CD4-positive, alpha-beta T cell treated with Interleukin-1 beta for 1 hour (primary cell): ENCODE measurements around the gene GGT7.
"Not testable (repeated sequence)": the region's sequence is repeated elsewhere in the genome, so short reads cannot be mapped to it uniquely, and the experiment has no call there.

ENCODE experiments used
- DNase-seq, 2 donors: peaks; one replicate each; pipeline ENCODE4 v3.0.0-alpha.2; 2020 to 2022

GGT7 gene

DNA sequence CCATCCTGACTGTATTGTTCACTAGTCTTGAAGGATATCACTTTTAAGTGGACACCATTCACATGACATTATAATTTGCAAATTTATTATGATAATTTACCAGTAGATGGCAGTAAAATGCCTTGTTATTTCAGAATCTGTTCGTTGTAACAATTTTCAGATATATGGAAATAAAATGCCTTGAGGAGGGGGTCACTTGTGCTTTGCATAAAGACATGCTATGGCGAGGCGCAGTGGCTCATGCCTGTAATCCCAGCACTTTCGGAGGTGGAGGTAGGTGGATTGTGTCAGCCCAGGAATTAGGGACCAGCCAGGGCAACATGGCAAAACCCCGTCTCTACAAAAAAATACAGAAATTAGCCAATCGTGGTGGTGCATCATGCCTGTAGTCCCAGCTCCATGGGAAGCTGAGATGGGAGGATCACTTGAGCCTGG lies 38.2 kb downstream of the GGT7 start:
- DNase-seq = peak in 1 of 2 donors; percentile 52

DNA sequence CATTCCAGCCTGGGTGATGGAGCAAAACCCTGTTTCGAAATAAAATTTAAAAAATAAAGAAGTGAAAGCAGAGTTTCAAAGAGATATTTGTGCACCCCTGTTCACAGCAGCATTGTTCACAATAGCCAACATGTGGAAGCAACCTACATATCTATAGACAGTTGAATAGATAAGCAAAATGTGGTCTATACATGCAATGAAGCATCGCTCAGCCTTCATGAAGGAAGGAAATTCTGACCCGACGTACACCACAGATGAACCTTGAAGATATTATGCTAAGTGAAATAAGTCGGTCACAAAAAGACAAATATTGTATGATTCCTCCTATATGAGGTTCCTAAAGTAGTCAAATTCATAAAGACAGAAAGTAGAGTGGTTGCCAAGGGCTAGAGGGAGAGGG lies 40.7 kb downstream of the GGT7 start:
- no peak for DNase-seq

GRCh38 chr20:34829191-34829590 lies 43.5 kb downstream of the GGT7 start:
- no peak for DNase-seq

- peak; percentile 84 to 86 for DNase-seq
Observed at GRCh38 chr20:34825530-34826362, 46.9 kb downstream of the GGT7 start, which contains the start of gene NCOA6. Gene NCOA6, minus strand, starts transcription at chr20:34825651. Its CDS starts 43,296 bp downstream, at chr20:34782355.

- peak; percentile 72 for DNase-seq
Observed at GRCh38 chr20:34824806-34825529, 47.7 kb downstream of the GGT7 start.

DNA sequence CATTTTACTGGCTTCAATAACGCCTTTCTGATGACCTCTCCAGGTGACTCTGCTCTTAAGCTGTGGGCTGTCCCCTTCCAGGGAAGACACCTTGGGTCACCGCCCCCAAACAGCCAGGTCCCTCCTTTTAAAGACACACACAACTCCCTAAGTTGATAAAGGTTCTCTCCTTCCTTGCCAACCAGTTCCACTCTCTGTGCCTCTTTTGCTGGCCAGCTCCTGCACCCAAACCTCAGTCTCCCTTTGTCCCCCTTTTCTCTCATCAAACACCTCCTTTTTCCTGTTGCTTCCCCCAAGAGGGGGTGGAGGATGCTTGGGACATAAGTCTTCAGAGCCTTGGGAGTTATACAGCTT lies 48.2 kb downstream of the GGT7 start:
- DNase-seq = peak; percentile 74 to 82

DNA sequence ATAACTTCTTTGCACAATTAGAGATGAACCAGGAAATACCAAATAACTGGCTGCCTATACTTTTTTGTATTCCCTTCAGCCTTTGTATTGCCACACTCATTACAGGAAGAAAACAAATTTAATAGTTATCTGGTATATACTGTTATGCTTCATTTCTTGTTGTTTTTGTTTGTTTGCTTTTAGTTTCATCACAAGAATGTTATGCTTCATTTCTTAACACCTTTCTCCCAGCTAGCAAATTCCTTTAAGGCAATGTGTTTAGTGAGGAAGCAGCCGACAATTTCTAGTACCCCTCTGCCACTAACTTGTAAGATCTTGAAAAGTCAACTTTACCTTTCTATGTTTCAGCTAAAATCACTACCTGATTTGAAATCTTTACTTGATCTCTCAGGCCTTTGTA lies 48.6 kb downstream of the GGT7 start:
- DNase-seq = no peak

DNA sequence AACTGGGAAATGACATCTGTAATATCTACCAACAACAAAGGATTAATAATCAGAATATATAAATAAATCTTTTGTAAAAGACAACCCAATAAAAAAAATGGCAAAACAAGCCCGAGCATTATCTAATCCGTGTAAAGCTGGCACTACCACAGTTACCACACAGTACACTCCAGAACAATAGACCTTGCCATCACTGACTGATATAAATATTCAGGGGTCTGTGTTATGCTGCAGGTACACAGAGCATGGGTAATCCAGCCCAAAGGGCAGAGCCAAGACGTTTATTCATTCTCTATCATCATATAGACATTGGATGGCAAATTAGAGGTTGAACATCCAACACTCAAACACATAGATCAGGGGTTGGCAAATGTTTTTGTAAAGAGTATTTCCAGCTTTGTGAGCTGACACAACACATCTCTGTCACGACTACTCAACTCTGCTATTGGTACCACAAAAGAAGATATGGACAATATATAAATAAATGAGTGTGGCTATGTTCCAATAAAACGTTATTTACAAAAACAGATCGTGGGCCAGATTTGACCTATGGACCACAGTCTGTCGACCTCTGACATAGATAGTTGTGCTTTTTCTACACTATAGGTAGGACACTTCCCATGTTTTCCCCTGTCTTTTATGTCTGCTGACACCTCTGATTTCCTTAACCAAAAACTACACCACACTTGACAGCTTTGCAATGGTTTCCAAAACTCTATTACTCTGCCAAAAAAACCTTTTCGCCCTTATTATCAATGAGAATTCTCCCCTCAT lies 51.7 kb downstream of the GGT7 start:
- no peak for DNase-seq

DNA sequence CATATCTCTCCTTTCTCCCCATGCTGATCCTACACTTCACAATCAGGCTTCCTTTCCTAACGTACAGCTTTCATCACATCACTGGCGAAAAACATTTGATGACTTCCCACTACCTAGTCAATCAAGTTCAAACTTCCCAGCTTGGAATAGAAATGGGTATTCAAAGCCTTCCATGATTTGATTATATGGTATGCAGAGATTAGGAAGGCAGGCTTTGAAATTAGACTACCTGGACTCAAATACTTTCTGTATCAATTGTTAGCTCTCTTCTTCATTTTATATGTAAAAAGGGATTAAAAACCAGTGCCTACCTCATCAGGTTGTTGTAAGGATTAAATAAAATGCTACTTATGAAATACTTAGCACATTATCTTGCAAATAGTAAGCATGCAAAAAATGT lies 54.9 kb downstream of the GGT7 start:
- DNase-seq = no peak

GRCh38 chr20:34817072-34817471 lies 55.6 kb downstream of the GGT7 start:
- no peak for DNase-seq

- DNase-seq = no peak
Observed at GRCh38 chr20:34815636-34816035, 57.0 kb downstream of the GGT7 start.

DNA sequence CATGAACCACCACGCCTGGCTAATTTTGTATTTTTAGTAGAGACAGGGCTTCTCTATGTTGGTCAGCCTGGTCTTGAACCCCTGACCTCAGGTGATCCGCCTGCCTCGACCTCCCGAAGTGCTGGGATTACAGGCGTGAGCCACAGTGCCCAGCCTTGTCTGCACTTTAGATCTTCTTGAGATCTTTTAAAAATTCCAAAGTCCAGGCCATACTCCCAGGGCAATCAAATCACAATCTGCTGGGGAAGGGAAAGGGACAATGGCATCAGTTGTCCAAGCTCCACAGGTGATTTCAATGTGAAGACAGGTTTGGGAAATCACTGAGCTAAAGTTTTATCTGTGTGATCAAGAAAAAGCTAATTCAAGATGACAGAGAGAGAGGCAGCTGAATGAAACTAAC lies 64.1 kb downstream of the GGT7 start:
- no peak for DNase-seq

GRCh38 chr20:34807944-34808465 lies 64.7 kb downstream of the GGT7 start:
- DNase-seq = not testable (repeated sequence)

- DNase-seq = no peak
Observed at GRCh38 chr20:34806255-34806654, 66.4 kb downstream of the GGT7 start.

GRCh38 chr20:34798871-34799270 lies 73.8 kb downstream of the GGT7 start:
- no peak for DNase-seq

- no peak for DNase-seq
Observed at GRCh38 chr20:34798328-34798727, 74.3 kb downstream of the GGT7 start.

GRCh38 chr20:34797012-34797995 lies 75.4 kb downstream of the GGT7 start:
- no peak for DNase-seq
